Stimulated activated CD8-positive, alpha-beta memory T cell treated with anti-CD3 and anti-CD28 coated beads, Interleukin-15, amount 100 ng/mL, for 1 hour (primary cell): ENCODE results near the gene EPB41L4B.
"Not testable (repeated sequence)": the region's sequence is repeated elsewhere in the genome, so short reads cannot be mapped to it uniquely, and the experiment has no call there.

Source experiments
- DNase-seq: peaks from one replicate; pipeline ENCODE4 v3.0.0-alpha.2; 2020; ENCODE audit warnings: low read depth

The EPB41L4B gene

DNA sequence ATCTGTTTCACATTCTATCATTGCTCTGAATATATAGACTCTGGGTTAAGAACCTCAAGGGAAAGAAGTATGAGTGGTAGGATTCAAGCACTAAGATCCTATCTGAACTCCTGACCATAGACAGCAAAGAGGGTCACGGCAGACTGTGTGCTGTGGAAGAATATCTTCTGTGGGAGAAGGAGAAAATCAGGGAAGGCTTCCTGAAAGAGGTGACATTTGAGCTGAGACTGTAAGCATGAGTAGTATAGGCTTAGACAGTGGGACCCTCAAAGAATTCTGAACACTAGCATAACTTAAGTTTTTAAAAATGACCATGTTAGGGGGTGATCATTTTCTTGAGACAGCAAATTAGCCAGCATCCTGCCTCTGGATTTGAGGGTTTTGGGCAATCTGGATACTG is 157.7 kb downstream of the EPB41L4B start:
- no peak for DNase-seq

DNA sequence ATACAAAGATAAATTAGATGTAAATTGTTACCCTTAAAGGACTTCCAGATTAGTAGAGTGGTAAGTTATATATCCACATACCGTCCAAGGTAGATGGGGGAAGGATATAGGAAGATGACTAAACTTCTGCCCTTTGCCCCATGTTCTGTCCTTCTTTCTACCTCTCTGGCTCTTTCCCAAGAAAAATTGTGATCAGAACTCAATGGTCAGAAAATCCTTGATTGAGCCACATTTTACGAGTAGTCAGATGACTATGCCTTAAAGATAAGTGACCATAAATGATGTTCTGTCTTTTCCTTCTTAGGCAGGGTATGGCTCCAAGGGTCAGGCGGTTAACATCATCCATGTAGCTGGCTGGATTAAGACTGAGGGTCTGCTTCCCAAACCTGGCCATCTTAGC is 158.2 kb downstream of the EPB41L4B start:
- DNase-seq = no peak

DNA sequence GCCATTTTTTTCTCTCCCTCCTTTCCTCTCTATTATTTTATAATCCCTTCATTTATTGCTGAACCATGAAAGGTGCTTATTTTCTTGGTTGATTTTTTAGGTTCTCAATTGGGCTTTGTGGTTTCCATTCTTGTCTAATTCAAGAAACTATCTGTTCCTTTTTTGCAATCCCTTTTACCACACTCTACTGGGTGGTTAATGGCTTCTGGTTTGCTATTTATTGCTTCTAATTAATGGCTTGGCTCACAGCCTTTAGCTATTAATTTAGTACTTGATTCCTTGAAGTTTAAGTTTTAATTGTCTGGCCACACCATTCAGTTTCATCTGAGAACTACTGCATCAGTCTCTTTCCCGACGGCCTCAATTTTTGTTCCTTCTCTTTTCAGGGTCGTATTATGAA is 159.4 kb downstream of the EPB41L4B start:
- no peak for DNase-seq

DNA sequence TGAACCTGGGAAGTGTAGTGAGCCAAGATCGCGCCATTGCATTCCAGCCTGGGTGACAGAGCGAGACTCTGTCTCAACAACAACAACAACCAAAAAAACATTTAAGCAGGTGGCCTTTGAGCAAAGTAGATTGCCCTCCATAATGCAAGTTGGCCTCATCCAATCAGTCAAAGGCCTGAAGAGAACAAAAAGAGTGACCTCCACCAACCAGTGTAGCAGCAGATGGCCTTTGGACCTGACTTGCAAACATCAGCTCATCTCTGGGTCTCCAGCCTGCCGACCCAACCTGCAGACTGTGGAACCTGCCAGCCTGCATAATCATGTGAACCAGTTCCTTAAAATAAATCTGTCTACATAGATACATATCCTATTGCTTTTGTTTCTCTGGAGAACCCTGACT is 161.3 kb downstream of the EPB41L4B start:
- no peak for DNase-seq

DNA sequence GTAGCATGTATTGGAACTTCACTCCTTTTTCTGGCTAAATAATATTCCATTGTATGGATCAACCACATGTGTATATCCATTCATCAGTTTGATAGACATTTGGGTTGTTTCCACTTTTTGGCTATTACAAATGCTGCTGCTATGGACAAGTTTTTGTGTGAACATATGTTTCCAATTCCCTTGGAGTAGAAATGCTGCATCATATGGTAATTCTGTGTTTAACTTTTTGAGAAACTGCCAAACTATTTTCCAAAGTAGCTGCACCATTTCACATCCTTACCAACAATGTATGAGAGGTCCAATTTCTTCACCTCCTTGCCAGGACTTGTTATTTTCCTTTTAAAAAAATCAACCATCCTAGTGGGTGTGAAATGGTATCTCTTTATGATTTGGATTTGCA is 162.2 kb downstream of the EPB41L4B start:
- no peak for DNase-seq

DNA sequence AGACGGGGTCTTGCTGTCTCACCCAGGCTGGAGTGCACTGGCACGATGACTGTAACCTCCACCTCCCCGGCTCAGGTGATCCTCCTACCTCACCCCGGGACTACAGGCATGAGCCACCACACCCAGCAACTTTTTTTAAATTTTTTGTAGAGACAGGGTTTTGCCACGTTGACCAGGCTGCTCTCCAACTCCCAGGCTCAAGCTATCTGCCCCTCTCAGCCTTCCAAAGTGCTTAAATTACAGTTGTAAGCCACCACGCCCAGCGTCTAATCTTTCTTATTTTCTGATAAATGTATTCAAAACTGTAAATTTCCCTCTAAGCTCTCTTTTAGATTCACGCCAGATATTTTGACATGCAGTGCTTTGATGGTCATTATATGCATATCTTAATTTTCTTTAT is 164.2 kb downstream of the EPB41L4B start:
- DNase-seq = no peak

DNA sequence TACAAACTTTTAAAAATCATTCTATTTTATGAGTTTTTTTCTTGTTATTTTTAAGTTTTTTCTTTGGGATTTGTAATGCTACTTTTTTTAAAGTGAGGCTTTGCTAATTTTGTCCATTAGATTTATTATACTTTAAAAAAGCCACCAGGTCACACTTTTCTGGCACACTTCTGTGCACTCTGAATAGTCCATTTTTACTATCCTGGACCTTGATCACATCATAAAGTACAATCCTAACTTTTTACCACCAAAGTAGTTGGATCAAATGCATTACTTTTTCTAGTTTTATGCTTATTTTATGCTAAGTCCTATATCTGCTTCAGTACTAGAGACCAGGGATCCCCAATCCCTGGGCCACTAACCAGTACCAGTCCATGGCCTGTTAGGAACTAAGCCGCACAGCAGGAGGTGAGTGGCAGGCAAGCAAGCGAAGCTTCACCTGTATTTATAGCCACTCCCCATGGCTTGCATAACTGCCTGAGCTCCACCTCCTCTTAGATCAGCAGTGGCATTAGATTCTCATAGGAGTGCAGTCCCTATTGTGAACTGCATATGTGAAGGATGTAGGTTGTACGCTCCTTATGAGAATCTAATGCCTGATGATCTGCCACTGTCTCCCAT is 169.8 kb downstream of the EPB41L4B start:
- DNase-seq = no peak

DNA sequence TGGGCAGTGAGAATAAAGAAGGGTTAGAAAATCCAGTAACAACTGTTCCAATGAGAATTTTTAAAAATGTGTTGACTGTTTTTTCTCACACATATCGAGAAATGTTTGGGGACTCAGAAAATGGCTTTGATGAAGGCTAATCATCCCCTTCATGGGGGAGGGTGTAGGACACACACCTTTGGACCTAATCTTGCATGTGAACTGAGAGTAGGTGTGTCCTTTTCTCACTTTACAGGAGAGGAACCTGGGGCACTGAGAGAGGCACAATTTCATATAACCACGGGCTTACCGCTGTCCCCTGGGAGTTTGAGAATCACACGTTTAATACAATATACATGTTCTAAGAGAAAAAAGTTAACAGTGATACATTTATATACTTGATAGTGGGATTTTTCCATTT is 171.1 kb downstream of the EPB41L4B start:
- DNase-seq = no peak

DNA sequence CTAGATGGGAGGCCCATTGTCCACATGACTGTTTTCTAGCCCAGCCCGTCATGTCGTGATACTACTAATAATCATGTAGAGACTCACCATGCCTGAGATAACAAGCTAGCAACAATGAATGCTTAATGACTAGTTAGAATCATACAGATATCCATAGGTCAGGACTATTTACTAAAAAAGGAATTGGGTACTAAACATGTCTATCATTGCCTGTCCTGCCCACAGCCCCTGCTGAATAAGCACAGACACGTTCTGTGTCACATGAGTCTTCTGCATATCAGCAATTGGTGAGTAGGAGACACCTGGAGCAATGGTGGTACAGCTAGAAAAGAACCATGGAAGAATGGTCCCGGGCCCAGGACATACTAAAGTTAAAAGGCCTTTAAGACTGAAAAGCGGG is 171.8 kb downstream of the EPB41L4B start:
- DNase-seq = no peak

DNA sequence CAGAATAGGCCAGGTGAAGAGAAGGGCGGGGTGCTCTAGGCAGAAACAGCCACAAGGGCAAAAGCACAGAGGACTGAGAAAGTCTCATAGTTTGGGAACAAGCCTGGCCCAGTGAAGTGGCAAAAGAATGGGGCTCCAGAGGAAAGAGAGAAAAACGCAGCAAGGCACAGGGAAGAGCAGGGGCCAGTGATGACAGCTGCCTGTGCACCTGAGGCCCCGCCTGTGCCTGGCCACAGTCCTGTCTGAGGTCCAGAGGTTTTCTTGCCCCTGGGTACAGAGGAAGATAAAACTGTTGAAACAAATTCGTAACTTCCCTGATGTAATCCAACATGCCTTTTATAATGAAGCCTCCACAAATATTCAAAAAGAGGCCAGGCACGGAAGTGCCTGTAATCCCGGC is 175.8 kb downstream of the EPB41L4B start:
- DNase-seq = no peak

DNA sequence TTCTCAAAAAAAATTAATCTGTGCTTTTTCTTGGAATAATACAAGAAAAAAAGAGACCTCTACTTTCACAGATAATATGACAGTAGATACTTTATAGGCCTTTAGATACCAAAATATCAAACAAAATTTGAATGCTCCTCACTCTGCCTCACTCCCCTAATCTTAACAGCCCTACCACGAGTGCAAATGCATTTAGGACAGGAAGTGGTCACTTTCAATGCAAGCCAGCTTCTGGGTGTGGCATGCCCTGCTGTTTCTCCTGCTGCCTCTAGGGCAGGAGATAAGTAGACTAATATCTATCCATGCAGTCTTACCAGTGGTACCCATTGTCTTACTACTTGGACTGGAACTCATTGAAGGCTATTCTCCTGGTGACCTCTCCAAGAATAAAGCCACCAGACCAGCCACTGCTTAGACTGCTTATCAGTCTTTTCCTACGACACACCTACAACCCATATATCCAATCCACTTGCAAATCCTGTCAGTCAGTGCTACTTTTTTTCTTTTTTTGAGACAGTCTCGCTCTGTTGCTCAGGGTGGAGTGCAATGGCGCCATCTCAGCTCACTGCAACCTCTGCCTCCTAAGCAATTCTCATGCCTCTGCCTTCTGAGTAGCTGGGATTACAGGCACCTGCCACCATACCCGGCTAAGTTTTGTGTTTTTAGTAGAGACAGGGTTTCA is 176.8 kb downstream of the EPB41L4B start:
- no peak for DNase-seq

DNA sequence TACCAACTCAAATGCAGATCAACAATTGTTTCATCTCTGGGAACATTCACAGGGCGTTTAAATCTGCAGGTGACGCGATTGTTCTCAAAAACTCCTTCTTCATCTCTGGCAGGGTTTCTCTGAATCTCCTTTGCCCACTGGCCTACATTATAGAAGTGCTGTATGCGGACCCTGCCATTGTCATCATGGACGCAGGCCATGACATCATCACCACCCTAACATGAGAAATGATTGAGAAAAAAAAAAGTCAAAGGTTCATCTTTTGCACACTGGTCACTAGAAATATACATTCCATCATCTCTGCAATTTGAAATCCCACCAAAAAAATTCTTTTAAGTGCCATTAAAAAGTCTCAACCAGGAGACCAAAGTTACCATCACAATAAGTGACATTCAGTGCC is 179.5 kb downstream of the EPB41L4B start:
- DNase-seq = no peak

DNA sequence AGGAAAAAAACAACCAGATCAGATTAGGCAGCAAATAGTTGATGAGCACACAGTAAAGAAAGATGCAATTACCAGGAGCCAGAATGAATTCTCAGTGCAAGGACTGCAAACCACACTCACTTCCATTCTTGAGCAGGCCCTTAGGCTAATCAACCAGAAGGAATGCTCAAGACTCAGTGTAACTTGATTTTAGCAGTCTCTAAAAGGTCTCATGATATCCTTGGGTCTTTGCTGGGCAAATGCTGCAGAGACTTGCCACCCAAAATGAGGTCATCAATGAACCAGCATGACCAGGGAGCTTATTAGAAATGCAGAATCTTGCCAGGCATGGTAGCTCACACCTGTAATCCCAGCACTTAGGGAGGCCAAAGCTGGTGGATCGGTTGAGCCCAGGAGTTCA is 181.0 kb downstream of the EPB41L4B start:
- no peak for DNase-seq

DNA sequence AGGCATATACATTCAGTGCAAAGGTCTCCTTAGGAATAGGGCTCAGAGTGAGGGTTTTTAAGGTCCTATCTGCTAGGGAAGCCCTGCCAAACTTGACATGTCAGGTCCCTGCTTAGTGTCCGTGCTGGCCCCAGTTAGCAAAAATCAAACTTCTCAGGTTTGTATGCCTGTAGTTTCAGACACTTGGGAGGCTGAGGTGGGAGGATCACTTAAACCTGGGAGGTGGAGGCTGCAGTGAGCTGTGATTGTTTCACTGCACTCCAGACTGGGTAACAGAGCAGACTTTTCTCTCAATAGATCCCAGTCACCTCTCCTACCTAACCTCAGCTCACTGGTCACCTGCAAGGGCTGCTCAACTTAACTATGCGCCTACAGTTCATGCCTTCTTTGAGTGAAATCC is 182.4 kb downstream of the EPB41L4B start:
- DNase-seq = no peak

DNA sequence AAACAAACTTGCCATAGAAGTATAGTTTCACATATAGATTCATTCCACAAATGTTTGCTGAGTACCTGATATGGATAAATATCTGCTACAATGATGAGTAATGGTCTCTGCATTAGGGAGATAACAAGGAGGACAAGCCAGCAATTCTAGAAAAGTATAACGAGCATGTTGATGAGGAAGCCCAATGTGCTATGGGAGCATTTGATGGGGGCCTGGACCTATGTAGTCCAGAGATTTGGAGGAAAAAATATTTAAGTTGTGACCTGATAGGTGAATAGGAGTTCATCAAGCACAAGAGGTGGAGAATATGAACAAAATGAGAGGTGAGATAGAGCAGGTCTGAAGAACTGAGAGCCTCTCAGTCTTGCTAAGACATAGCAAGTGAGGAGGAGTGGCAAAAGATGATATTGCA is 186.7 kb downstream of the EPB41L4B start:
- no peak for DNase-seq

DNA sequence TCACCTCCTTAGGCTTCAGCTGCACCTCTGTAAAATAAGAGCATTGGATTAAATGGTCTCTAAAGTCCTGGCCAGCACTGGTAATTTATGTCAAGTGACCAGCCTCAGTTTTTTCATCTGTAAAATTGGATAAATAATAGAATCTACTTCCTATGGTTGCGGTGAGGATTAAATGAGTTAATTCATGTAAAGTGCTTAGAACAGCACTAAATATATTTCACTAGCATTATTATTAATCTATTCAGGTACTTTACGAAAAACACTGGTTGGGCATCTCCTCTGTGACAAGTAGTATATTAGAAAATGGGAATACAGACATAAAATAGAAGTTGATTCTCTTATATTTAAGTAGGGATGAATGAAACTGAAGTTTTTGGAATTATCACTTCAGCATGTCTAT is 187.3 kb downstream of the EPB41L4B start:
- no peak for DNase-seq

DNA sequence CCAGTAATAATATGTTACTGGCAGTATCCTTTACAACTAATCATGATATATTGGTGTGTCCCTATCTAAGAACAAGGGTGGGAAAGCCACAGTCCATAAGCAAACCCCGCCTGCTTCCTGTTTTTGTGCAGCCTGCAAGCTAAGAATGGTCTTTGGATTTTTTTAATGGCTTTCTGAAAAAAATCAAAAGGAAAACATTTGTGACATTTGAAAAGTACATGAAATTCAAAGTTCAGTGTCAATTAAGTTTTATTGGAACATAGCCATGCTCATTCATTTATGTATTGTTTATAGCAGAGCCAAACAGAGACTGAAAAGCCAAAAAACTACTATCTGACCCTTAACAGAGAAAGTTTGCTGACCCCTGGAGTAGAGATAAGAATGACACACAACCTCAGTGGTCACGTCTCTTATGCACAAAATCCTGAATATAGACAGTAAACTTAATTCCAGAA is 188.3 kb downstream of the EPB41L4B start:
- no peak for DNase-seq

DNA sequence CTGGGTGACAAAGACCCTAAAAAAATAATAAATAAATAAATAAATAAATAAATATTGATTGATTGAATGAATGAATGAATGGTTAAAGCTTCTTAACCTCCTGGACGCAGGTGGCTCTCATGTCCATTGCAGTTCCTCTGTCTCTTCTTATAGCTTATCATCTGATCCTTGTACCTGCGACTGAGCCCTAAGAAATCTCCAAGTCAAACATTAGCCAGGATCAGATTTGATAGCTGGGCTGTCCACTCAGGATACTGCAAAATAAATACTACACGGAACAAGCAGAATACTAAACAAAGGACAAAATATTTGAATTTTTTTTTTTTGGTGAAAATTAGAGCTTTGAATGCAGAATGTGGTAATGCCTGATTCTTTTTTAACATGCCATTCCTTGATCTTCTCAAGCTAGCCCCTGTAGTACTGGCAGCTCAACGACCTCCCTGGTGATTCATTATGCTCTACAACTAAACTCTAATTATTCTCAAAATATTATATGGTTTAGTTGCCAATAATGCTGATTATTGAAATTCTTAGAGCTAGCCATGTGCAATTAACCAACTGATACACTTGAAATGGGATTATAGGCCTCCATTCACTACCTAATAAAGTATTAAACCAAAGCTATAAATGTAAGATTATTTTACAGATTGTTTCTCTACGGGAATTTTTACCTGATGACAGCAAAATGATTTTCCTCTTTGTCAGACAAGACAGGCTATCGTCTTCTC is 191.2 kb downstream of the EPB41L4B start:
- no peak for DNase-seq

DNA sequence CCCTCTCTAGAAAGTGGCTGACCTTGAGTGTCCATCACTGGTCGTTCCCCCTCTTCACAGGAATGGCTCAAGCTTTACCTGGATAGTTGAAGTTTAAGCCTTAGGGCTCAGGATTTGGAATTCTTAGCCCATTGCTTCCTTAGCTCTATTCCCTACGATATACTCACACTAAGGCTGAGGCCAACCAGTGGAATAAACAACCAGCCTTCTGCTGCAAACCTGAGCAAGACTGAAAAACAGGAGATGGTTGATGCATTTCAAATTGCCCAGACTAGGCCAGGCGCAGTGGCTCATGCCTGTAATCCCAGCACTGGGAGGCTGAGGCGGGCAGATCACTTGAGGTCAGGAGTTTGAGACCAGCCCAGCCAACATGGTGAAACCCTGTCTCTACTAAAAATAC is 194.2 kb downstream of the EPB41L4B start:
- not testable (repeated sequence) for DNase-seq

DNA sequence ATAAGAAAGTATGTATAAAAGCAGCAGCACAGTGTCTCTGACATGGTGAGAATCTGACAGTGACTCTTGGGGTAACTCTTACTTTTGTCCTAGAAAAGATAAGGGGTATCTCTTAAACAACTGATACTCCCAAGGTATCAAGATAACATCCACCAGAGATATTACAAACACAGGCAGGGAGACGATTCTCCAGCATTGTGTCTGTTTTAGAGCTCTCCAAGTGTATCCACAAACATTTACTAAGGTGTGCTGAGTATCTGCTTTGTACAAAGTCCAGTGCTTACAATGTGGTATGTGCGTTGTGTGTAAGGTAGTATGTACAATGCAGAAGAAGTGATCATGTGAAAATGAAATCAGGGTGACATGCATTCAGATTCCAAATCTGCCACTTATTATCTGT is 196.7 kb downstream of the EPB41L4B start:
- DNase-seq = no peak

DNA sequence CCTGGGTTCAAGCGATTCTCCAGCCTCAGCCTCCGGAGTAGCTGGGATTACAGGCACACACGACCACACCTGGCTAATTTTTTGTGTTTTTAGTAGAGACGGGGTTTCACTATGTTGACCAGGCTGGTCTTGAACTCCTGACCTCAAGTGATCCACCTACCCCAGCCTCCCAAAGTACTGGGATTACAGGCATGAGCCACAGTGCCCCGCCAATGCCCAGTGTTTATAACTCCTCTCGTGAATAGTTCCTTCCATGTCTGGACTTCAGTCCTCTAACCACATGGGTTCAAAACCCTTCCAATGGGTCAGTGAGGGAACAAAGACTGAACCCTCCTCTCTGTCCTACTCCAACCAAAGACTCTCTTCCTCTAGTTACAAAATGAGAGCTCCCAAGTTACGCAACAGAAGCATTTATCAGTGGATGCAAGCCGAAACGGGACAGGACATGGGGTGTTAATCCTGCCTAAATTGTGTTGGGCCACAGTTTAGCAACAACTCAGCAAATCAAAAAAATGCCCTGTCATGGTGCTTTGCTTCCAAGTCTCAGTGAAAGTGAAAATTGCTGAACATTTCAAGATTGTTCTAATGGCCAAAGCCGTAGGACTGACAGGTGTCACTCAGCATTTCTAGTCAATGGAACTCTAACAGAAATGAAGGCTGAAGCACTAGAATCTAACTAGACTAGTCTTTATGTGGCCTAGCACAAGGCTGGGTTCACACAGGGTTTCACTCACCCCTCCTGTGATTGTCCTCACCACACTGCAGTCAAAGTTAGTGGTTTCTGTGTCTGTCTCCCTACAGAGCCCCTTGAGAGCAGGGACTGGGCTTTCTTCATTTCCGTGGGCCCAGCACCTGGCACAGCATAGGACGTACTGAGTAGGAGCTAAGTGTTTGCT is 197.9 kb downstream of the EPB41L4B start:
- no peak for DNase-seq
